ENCODE results near the gene CEP290.

Gene CEP290

GRCh38 chr12:88141774-88142609 is at the start of gene CEP290, which contains the start of gene TMTC3:
Gene CEP290, minus strand, starts transcription at chr12:88142088. Its CDS starts 781 bp downstream, at chr12:88141307.
Gene TMTC3, plus strand, starts transcription at chr12:88142307. Its CDS starts 6,009 bp downstream, at chr12:88148316.
- H3K4me3 ChIP-seq (ENCODE audit: low read length), result peak within 1 kb of the TSS; percentile 89
- no peak for TF ChIP-seq CTCF (IDR thresholded peaks at IDR 0.05; ENCODE audit: insufficient read depth, low read depth, low read length, missing control alignments)
- peak; percentile 100 for DNase-seq (ENCODE audit: low read depth)

GRCh38 chr12:88188180-88188579 is 46.3 kb upstream of the CEP290 start:
- H3K4me3 ChIP-seq (ENCODE audit: low read length), result no peak overlapping the region
- no peak for TF ChIP-seq CTCF (IDR thresholded peaks at IDR 0.05; ENCODE audit: insufficient read depth, low read depth, low read length, missing control alignments)
- DNase-seq (ENCODE audit: low read depth), result peak; percentile 40

GRCh38 chr12:88187571-88187970 is 45.7 kb upstream of the CEP290 start:
- DNase-seq (ENCODE audit: low read depth), result no peak
- TF ChIP-seq CTCF (IDR thresholded peaks at IDR 0.05; ENCODE audit: insufficient read depth, low read depth, low read length, missing control alignments), result no peak
- H3K4me3 ChIP-seq (ENCODE audit: low read length), result no peak overlapping the region

DNA sequence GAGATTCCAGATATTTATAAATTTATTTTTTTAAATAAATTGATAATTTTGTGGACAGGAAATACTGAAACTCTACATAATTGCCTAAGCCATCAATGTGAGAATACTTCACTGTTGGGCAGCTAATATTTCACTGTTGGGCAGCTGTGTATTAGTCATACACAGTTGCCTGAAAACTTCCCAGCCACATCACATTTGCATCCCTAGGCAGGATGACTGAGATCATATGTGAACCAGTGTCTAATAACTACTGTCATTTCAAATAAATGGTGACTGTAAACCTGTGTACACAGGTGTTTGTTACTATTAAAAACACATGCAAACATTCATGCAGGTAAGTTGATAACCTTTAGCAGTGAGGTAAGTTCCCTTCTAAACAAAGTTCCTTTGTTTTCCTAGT is 44.1 kb upstream of the CEP290 start:
- peak; percentile 86 for DNase-seq (ENCODE audit: low read depth)
- TF ChIP-seq CTCF (IDR thresholded peaks at IDR 0.05; ENCODE audit: insufficient read depth, low read depth, low read length, missing control alignments), result no peak
- no peak overlapping the region for H3K4me3 ChIP-seq (ENCODE audit: low read length)

- DNase-seq (ENCODE audit: low read depth), result no peak
- TF ChIP-seq CTCF (IDR thresholded peaks at IDR 0.05; ENCODE audit: insufficient read depth, low read depth, low read length, missing control alignments), result no peak
- H3K4me3 ChIP-seq (ENCODE audit: low read length), result no peak overlapping the region
These were observed 43.4 kb upstream of the CEP290 start for GRCh38 chr12:88185279-88185678.

DNA sequence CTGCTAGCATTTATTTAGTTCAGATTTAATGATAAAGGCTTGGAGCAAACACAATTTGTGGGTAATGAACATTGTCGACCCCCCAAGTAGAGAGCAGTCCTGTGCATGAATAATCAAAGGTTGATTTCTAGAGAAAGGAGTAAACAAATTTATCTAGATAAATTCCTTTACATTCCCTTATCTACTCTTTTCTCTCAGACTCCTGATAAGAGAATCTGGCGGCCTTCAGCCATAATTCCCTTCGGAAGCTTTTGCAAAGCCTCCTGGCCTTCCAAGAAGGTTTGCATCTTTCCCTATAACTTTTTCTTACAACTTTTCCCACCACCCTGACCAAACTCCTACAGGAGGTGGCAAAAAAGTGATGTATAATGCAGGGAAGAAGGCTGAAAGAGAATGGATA is 42.3 kb upstream of the CEP290 start:
- H3K4me3 ChIP-seq (ENCODE audit: low read length), result no peak overlapping the region
- no peak for DNase-seq (ENCODE audit: low read depth)
- no peak for TF ChIP-seq CTCF (IDR thresholded peaks at IDR 0.05; ENCODE audit: insufficient read depth, low read depth, low read length, missing control alignments)

GRCh38 chr12:88182416-88182815 is 40.5 kb upstream of the CEP290 start:
- no peak overlapping the region for H3K4me3 ChIP-seq (ENCODE audit: low read length)
- DNase-seq (ENCODE audit: low read depth), result no peak
- TF ChIP-seq CTCF (IDR thresholded peaks at IDR 0.05; ENCODE audit: insufficient read depth, low read depth, low read length, missing control alignments), result no peak

Measured in epithelial cell of esophagus (primary cell).